H9 (cell line): Measurements from ENCODE around the gene RRAGC. TPM values are rescaled to one million over a fixed set of nuclear protein-coding genes. Genes with fewer than 3 reads are reported as not detected.

Experiments used
- DNase-seq: peaks from one replicate; pipeline ENCODE4 v3.0.0-alpha.2; 2017
- H2AFZ ChIP-seq: one replicate; pipeline ENCODE4 v1.6.1; 2013; ENCODE audit warnings: mild to moderate bottlenecking, low read length, control low read depth, moderate library complexity
- H2AK5ac ChIP-seq: 2 replicates; pipeline ENCODE4 v1.6.1; 2013; ENCODE audit warnings: low read length, control low read depth, mixed read lengths; ENCODE audit not compliant: insufficient read length
- H2BK120ac ChIP-seq: one replicate; pipeline ENCODE4 v1.6.1; 2013; ENCODE audit warnings: low read depth, mild to moderate bottlenecking, low read length, control low read depth, inconsistent platforms; ENCODE audit not compliant: poor library complexity, severe bottlenecking
- H2BK12ac ChIP-seq: 2 replicates; pipeline ENCODE4 v1.6.1; 2013; ENCODE audit warnings: low read length, control low read depth, mixed read lengths, low read depth; ENCODE audit not compliant: insufficient read length
- H2BK15ac ChIP-seq: 2 replicates; pipeline ENCODE4 v1.6.1; 2013; ENCODE audit warnings: low read depth, low read length, control low read depth
- H2BK20ac ChIP-seq: one replicate; pipeline ENCODE4 v1.6.1; 2013; ENCODE audit warnings: low read depth, mild to moderate bottlenecking, low read length, control low read depth, inconsistent platforms; ENCODE audit not compliant: poor library complexity, severe bottlenecking
- H2BK5ac ChIP-seq: 2 replicates; pipeline ENCODE4 v1.6.1; 2013; ENCODE audit warnings: low read length, control low read depth, mixed read lengths; ENCODE audit not compliant: insufficient read length
- H3K14ac ChIP-seq: 2 replicates; pipeline ENCODE4 v1.6.1; 2013; ENCODE audit warnings: low read length, control low read depth; ENCODE audit not compliant: insufficient read depth
- H3K18ac ChIP-seq: 2 replicates; pipeline ENCODE4 v1.6.1; 2013; ENCODE audit warnings: low read depth, mild to moderate bottlenecking, mixed read lengths, low read length, control low read depth; ENCODE audit not compliant: insufficient read length
- H3K23ac ChIP-seq: 2 replicates; pipeline ENCODE4 v1.6.1; 2013; ENCODE audit warnings: low read length, control low read depth, mixed read lengths, low read depth; ENCODE audit not compliant: insufficient read length
- H3K23me2 ChIP-seq: 2 replicates; pipeline ENCODE4 v1.6.1; 2013; ENCODE audit warnings: low read depth, mild to moderate bottlenecking, mixed read lengths, low read length, control low read depth; ENCODE audit not compliant: insufficient read length, poor library complexity, severe bottlenecking
- H3K27ac ChIP-seq: 2 replicates; pipeline ENCODE4 v1.5.1; 2013; ENCODE audit warnings: low read length, control low read depth, mixed read lengths, low read depth; ENCODE audit not compliant: insufficient read length
- H3K27me3 ChIP-seq: 2 replicates; pipeline ENCODE4 v1.6.1; 2013; ENCODE audit warnings: low read length, control low read depth, inconsistent platforms; ENCODE audit not compliant: insufficient read depth
- H3K4ac ChIP-seq: 2 replicates; pipeline ENCODE4 v1.6.1; 2013; ENCODE audit warnings: low read depth, mild to moderate bottlenecking, control low read depth, inconsistent platforms, low read length, moderate library complexity
- H3K4me1 ChIP-seq: 2 replicates; pipeline ENCODE4 v1.6.1; 2013; ENCODE audit warnings: low read length, control low read depth, inconsistent platforms; ENCODE audit not compliant: insufficient read depth
- H3K4me2 ChIP-seq: 2 replicates; pipeline ENCODE4 v1.6.1; 2013; ENCODE audit warnings: low read length, control low read depth, mixed read lengths; ENCODE audit not compliant: insufficient read length, insufficient read depth
- H3K56ac ChIP-seq: 2 replicates; pipeline ENCODE4 v1.6.1; 2013; ENCODE audit warnings: low read depth, mild to moderate bottlenecking, mixed read lengths, low read length, control low read depth; ENCODE audit not compliant: insufficient read length
- H3K79me1 ChIP-seq: 2 replicates; pipeline ENCODE4 v1.6.1; 2013; ENCODE audit warnings: low read depth, mild to moderate bottlenecking, moderate library complexity, low read length, control low read depth, inconsistent platforms; ENCODE audit not compliant: insufficient read depth, poor library complexity, severe bottlenecking
- H3K79me2 ChIP-seq: 2 replicates; pipeline ENCODE4 v1.6.1; 2013; ENCODE audit warnings: low read length, control low read depth, inconsistent platforms; ENCODE audit not compliant: insufficient read depth
- H3K9ac ChIP-seq: 2 replicates; pipeline ENCODE4 v1.6.1; 2013; ENCODE audit warnings: low read length, control low read depth, mixed read lengths; ENCODE audit not compliant: insufficient read length; ENCODE audit errors: extremely low read depth
- H3K9me3 ChIP-seq: one replicate; pipeline ENCODE4 v1.6.1; 2013; ENCODE audit warnings: low read depth, low read length, inconsistent platforms; ENCODE audit not compliant: control insufficient read depth
- H3T11ph ChIP-seq: one replicate; pipeline ENCODE4 v1.6.1; 2013; ENCODE audit warnings: mild to moderate bottlenecking, low read length, control low read depth, inconsistent platforms
- H4K20me1 ChIP-seq: one replicate; pipeline ENCODE4 v1.6.1; 2013; ENCODE audit not compliant: control insufficient read depth, insufficient read length, insufficient read depth
- H4K5ac ChIP-seq: 2 replicates; pipeline ENCODE4 v1.6.1; 2013; ENCODE audit warnings: low read depth, mild to moderate bottlenecking, mixed read lengths, low read length, control low read depth; ENCODE audit not compliant: insufficient read length
- H4K8ac ChIP-seq: replicated peaks from 2 replicates; pipeline ENCODE4 v1.6.1; 2013; ENCODE audit warnings: low read length, control low read depth, mixed read lengths, low read depth; ENCODE audit not compliant: insufficient read length
- H4K91ac ChIP-seq: 2 replicates; pipeline ENCODE4 v1.6.1; 2013; ENCODE audit warnings: low read depth, mild to moderate bottlenecking, moderate library complexity, mixed read lengths, low read length, control low read depth; ENCODE audit not compliant: insufficient read length
- H3K27ac Mint-ChIP-seq, 3 experiments: 2 replicates in 2 of 3; 3 replicates in 1 of 3; pipeline ENCODE4 v1.8.0; 2020 to 2021; ENCODE audit warnings: mixed read lengths in 3 of 3, mild to moderate bottlenecking in 1 of 3, moderate library complexity in 1 of 3
- H3K27me3 Mint-ChIP-seq: 2 replicates; pipeline ENCODE4 v1.8.0; 2021; ENCODE audit warnings: low read depth, mild to moderate bottlenecking, moderate library complexity, mixed read lengths
- H3K36me3 Mint-ChIP-seq, 3 experiments: 2 replicates in 2 of 3; 3 replicates in 1 of 3; pipeline ENCODE4 v1.8.0; 2020 to 2021; ENCODE audit warnings: low read depth in 3 of 3, mixed read lengths in 3 of 3; ENCODE audit not compliant: insufficient read depth in 1 of 3
- H3K4me1 Mint-ChIP-seq, 2 experiments: 2 replicates each; pipeline ENCODE4 v1.8.0; 2020; ENCODE audit warnings: mixed read lengths in 2 of 2
- H3K4me3 Mint-ChIP-seq, 2 experiments: 2 replicates in 1 of 2; 3 replicates in 1 of 2; pipeline ENCODE4 v1.8.0; 2020 to 2021; ENCODE audit warnings: mild to moderate bottlenecking in 2 of 2, mixed read lengths in 2 of 2, moderate library complexity in 1 of 2
- H3K9me3 Mint-ChIP-seq, 2 experiments: 2 replicates in 1 of 2; 3 replicates in 1 of 2; pipeline ENCODE4 v1.8.0; 2020; ENCODE audit warnings: mild to moderate bottlenecking in 2 of 2, mixed read lengths in 2 of 2, moderate library complexity in 1 of 2
- CTCF ChIP-seq: fragments of 200-600 bp; sonication (generic); conservative IDR thresholded peaks from 3 replicates; pipeline ENCODE4 v1.8.0; 2021; ENCODE audit warnings: antibody characterized with exemption, mild to moderate bottlenecking
- total RNA-seq: library from RNA; stranded (reverse); gene quantifications from 2 replicates; pipeline ENCODE4 v1.2.1, GENCODE V29; 2021

RRAGC gene
- total RNA-seq, 1 experiment from 2014 or later = 17.9 TPM

GRCh38 chr1:38881487-38881886, 21.9 kb upstream of the RRAGC start, which contains the start of gene GJA9:
Gene GJA9 (minus strand): TSS chr1:38881587. CDS start chr1:38876098, 5,489 bp downstream.
- Histone ChIP-seq H4K91ac (no peak within 1 kb of the TSS), H3K56ac (no peak within 1 kb of the TSS), H3K4me1 (peaks cover 2% of the 10 kb centered on the region; the same call in 1 of the 2 replicates), H4K5ac (no peak within 1 kb of the TSS), H3K79me2 (no peaks in the 10 kb centered on the region), H3K79me1 (no peaks in the 10 kb centered on the region), H3K4ac (no peak within 1 kb of the TSS), H2AK5ac (no peak within 1 kb of the TSS), H3K27ac (no peak within 1 kb of the TSS), H4K8ac (no peak within 1 kb of the TSS), H3K18ac (no peak within 1 kb of the TSS), H3K14ac (no peak within 1 kb of the TSS), H3T11ph (no peak within 1 kb of the TSS), H3K4me2 (no peak within 1 kb of the TSS), H4K20me1 (no peaks in the 10 kb centered on the region), H2BK120ac (no peak within 1 kb of the TSS), H3K9ac (no peak within 1 kb of the TSS), H3K27me3 (no peaks in the 10 kb centered on the region), H2BK5ac (no peak within 1 kb of the TSS), H2AFZ (no peak within 1 kb of the TSS), H3K23ac (no peak within 1 kb of the TSS), H3K23me2 (no peaks in the 10 kb centered on the region), H2BK12ac (no peak within 1 kb of the TSS), H2BK20ac (no peak within 1 kb of the TSS), H3K9me3 (no peaks in the 10 kb centered on the region), H2BK15ac (no peak within 1 kb of the TSS)
- Mint-ChIP-seq H3K4me1 (peaks cover 4% of the 10 kb centered on the region in 2 experiments; a peak in 3 of 4 replicates), H3K36me3 (no peaks in the 10 kb centered on the region), H3K27ac (no peak within 1 kb of the TSS), H3K9me3 (no peaks in the 10 kb centered on the region), H3K4me3 (no peak within 1 kb of the TSS), H3K27me3 (no peaks in the 10 kb centered on the region)
- DNase-seq = no peak
- no peak for TF ChIP-seq CTCF
